Kidney tubule cell (primary cell): ENCODE measurements around the gene IRS1.

ENCODE experiments used
- DNase-seq: peaks from one replicate; pipeline ENCODE4 v3.0.0-alpha.2; 2018; ENCODE audit warnings: low spot score

IRS1 gene

GRCh38 chr2:226825056-226825455 is 25.4 kb upstream of the IRS1 start:
- no peak for DNase-seq

- DNase-seq = no peak
These were observed 19.3 kb upstream of the IRS1 start for GRCh38 chr2:226818930-226819329.

DNA sequence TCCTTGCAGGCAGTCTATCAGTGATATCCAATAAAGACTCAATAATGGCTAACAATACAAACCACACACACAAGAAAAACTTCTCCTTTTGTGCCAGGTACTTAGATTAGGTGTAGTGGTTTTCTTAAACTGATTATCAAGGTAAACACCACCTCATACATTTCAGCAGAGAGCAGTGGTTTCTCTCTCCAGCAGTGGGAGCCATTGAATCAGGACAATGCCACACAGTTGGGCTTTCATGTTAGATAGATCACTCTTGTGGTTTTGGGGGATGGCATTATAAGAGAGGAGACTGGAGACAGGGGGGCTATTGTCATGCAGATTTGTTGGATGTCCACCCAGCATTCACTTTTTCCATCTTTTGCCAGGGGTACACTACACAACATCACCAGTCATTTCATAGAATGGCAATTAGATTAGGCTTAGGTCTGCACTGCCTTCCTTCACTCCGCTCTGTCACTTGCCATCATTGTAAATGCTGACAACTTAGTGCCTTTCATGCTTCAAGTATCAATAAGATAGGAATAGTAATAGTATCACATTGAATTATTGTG is 13.6 kb upstream of the IRS1 start:
- DNase-seq = no peak

DNA sequence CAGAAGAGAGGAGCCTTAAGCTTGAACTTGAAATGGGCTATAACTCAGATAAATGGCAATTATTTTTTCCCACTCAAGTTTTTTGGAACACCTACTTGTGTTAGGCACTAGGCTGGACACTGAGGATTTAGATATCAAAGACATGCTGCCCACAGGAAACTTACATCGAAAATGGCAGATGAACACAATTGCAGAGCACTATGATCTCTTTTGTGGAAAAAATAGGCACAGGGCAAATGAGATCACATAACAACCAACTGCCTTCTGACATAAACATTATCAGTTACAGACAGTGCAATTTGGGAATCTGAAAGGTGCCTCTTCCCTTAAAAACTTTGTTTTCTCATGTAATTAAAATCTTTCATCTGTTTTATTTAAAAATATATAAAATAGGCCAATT is 3.8 kb upstream of the IRS1 start:
- no peak for DNase-seq

DNA sequence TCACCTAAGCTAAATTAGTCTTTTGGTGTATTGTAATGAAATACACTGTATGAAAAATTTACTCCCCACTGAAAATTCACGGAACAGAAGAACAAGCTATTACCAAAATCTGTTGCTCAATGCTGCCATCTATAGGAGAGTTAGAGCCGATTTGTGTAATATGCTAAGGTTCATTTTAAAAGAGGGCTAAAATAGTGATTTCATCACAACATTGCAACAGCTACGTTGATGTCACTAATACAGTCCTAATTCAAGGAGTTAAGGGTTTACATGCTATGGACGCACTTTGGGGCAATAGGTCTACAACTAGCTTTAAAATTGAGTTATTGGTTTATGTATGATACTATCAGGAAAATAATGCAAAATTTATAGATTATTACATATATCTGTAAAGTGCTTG is 3.0 kb upstream of the IRS1 start:
- peak; percentile 73 for DNase-seq

DNA sequence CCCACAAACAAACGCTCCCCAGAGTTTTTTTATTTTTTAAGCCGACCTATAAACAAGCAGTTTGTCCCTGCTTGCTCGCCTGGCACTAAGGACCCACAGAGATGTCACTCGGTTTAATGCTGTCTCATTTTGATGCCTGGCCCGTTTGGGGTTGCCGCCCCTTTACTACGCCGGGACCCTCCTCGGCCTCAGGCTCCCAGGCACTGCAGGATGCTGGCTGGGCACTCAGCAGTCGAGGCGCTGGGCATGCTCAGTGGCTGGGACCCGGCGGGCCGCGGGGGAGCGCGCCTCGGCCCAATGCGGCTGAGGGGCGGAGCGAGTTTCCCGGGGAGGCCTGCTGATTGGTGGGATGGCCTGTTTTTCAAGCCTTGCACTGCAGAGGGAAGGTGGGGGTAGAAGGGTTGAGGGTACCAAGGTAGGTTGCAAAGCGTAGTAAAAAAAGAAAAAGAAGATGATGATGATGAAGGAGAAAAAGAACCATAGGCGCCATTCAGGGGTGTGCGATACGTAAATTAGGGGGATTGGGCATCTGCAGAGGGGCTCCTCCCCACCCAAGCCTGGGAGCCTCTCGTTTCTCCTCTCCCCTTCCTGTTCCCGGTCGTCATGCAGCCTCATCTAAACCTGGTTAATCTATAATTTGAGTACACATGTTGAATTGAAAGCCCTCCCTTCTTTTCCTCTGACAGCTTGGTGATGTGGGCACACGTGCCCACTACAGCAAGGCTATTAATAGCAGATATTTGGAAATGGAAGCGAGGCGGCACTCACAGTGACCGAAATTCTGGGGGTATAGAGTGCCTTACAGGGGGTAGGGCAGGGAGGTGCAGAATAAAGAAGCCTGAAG is 1.5 kb upstream of the IRS1 start:
- peak; percentile 91 for DNase-seq

GRCh38 chr2:226799976-226800940 is 638 bp upstream of the IRS1 start:
- peak; percentile 39 for DNase-seq

GRCh38 chr2:226798422-226799210 is 1.0 kb downstream of the IRS1 start:
- peak; percentile 63 for DNase-seq

DNA sequence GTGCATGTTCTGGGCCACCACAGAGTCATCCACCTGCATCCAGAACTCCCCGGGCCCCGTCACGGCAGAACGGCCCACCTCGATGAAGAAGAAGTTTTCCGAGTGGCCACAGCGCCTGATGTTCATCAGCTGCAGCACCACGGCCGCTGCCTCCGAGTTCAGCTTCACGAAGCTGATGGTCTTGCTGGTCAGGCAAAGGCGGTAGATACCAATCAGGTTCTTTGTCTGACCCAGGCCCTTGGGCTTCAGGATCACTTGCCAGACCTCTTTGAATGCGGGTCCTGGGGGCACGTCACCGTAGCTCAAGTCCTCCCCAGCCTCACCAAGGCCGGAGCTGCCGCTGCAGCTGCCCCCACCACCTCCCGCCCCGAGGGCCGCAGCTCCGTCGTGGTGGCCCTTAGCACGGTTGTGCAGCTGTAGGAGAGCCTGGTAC is 1.6 kb downstream of the IRS1 start:
- no peak for DNase-seq

DNA sequence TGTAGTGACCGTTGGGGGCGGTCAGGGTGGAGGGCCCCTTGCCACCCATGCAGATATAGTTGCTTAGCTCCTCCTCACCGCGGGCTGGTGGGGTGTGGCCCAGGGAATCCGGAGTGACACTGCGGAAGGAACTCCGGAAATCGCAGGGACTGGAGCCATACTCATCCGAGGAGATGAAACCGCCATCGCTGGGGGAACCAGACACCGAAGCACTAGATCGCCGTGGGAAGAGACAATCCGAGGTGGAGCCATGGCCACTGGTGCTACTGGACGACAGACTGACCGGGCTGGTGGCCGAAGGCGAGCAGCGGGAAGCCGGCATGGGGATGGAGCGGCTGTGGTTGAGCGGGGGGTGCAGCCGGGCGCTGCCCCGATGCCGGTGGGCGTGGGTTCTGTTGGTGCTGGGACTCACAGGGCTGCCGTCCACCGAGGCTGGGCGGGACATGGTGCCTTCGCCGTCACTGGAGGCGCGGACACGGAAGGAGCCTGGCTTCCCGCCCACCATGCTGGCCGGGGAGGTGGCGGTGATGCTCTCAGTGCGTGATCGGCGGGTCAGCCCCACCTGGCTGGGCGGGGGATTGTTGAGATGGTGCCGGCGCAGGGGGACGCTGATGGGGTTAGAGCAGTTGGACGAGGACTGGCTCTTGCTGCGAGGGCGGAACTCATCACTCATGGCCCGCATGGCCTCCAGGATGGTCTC is 2.2 kb downstream of the IRS1 start:
- DNase-seq = peak; percentile 24

GRCh38 chr2:226796840-226797288 is 2.8 kb downstream of the IRS1 start:
- peak; percentile 40 for DNase-seq

- DNase-seq = peak; percentile 13
These were observed 3.4 kb downstream of the IRS1 start for GRCh38 chr2:226796012-226796839.

DNA sequence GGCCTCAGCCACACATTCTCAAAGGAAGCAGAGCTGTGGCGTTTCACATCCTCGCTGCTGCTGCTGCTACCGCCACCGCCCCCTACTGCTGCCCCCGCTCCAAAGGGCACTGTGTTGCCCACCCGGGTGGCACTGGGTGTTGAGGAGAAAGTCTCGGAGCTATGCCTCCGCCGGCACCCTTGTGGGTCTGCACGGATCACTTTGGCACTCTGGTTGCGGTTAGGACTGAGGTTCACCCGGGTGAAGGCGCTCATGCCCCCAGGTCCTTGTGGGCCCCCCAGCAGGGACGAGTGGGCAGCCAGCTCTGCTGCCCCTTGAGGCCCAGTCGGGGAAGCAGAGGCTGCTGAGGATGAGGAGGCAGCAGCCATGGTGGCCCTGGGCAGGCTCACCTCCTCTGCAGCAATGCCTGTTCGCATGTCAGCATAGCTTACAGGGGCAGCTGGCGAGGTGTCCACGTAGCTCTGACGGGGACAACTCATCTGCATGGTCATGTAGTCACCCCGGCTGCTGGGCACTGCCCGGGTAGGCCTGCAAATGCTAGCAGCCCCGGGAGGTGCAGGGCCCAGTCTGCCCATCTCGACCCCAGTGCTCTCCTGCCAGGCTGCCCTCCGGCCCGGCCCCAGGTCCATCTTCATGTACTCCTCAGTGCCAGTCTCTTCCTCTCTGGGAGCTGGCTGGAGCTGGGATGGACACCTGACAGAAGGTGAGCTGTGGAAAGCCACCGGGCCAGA is 4.2 kb downstream of the IRS1 start:
- peak; percentile 57 for DNase-seq

DNA sequence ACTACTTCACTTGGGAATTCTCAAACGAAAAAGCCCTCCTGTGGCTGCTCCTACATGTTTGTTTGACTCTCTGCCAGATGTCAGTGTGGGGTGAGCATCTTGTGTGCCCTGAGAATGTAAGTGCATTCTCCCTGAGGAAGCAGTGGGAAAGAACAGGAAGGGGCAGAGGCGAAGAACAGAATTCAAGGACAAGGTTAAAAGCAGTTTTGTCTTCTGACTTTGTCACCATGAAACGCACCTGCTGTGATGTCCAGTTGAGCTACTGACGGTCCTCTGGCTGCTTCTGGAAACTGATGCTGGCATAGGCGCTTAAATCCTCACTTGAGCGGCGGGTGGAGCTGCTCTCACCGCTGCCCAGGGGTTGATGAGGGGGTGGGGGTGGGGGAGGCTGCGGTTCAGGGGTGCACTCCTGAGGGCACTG is 4.9 kb downstream of the IRS1 start:
- peak; percentile 52 for DNase-seq

- peak; percentile 30 for DNase-seq
These were observed 5.4 kb downstream of the IRS1 start for GRCh38 chr2:226794196-226794661.

DNA sequence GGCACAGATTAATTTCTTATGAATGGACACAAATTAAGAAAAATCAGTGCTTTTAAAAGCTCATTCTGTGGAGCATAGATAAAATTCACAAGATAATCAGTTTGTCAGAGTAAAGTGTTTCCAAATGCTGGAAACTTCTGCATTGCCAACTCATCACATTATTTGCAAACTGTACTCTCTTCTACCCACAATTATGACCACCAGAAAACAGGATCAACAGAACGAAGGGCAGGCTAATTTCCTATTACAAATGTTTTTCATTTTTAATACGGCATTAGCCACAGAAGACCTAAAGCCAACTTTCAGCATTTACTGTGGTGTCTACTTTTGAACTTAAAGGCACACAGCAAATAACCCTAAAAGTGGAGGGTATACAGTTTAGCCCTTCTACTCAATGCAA is 6.0 kb downstream of the IRS1 start:
- no peak for DNase-seq

GRCh38 chr2:226792155-226792881 is 7.3 kb downstream of the IRS1 start:
- DNase-seq = peak; percentile 42

- DNase-seq = peak; percentile 93
These were observed 8.0 kb downstream of the IRS1 start for GRCh38 chr2:226791487-226792081.
